Gastrocnemius medialis (tissue), 4 donors: ENCODE measurements around the gene NGEF.

ENCODE experiments used
- POLR2A ChIP-seq, 2 donors: fragments of 450-650 bp; IDR thresholded peaks; one replicate each; pipeline ENCODE4 v1.6.1; 2017; ENCODE audit warnings: antibody characterized with exemption in 2 of 2, mild to moderate bottlenecking in 2 of 2, moderate library complexity in 2 of 2
- TF ChIP-seq, protein P1 (sequence below), 5 experiments: fragments of 450-650 bp in 3 of 5; fragments of 200-600 bp in 2 of 5; sonication (generic) in 2 of 5; IDR thresholded peaks in 4 of 5; conservative IDR thresholded peaks in 1 of 5; 1 replicate in 4 of 5; 2 replicates in 1 of 5; pipeline ENCODE4 v1.5.1; 2016 to 2019; ENCODE audit warnings: antibody characterized with exemption in 5 of 5, mild to moderate bottlenecking in 3 of 5, moderate library complexity in 3 of 5

DNA sequence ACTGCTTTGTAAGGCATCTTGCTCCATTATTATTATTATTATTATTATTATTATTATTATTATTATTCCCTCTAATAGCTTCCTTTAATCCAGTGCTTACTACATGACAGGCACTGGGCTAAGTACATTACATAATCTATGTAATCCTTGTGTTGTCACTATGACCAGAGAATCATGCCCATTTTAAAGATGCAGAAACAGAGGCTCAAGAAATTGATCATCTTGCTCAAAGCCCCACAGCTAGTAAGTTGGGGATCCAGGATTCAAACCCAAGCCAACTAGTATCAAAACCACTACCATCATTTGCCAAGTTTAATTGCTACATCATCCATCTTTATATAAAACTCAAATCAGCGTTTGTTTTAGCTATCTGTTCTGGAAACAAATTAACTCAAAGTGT, 594 bp upstream of the NGEF start:
- TF ChIP-seq, protein P1, sequence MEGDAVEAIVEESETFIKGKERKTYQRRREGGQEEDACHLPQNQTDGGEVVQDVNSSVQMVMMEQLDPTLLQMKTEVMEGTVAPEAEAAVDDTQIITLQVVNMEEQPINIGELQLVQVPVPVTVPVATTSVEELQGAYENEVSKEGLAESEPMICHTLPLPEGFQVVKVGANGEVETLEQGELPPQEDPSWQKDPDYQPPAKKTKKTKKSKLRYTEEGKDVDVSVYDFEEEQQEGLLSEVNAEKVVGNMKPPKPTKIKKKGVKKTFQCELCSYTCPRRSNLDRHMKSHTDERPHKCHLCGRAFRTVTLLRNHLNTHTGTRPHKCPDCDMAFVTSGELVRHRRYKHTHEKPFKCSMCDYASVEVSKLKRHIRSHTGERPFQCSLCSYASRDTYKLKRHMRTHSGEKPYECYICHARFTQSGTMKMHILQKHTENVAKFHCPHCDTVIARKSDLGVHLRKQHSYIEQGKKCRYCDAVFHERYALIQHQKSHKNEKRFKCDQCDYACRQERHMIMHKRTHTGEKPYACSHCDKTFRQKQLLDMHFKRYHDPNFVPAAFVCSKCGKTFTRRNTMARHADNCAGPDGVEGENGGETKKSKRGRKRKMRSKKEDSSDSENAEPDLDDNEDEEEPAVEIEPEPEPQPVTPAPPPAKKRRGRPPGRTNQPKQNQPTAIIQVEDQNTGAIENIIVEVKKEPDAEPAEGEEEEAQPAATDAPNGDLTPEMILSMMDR (IDR thresholded peaks at IDR 0.05 in 4 of 5, conservative IDR thresholded peaks at IDR 0.05 in 1 of 5), result no peak
- no peak for TF ChIP-seq POLR2A (IDR thresholded peaks at IDR 0.05)
